ENCODE measurements around the gene SDCCAG8.

Gene SDCCAG8

DNA sequence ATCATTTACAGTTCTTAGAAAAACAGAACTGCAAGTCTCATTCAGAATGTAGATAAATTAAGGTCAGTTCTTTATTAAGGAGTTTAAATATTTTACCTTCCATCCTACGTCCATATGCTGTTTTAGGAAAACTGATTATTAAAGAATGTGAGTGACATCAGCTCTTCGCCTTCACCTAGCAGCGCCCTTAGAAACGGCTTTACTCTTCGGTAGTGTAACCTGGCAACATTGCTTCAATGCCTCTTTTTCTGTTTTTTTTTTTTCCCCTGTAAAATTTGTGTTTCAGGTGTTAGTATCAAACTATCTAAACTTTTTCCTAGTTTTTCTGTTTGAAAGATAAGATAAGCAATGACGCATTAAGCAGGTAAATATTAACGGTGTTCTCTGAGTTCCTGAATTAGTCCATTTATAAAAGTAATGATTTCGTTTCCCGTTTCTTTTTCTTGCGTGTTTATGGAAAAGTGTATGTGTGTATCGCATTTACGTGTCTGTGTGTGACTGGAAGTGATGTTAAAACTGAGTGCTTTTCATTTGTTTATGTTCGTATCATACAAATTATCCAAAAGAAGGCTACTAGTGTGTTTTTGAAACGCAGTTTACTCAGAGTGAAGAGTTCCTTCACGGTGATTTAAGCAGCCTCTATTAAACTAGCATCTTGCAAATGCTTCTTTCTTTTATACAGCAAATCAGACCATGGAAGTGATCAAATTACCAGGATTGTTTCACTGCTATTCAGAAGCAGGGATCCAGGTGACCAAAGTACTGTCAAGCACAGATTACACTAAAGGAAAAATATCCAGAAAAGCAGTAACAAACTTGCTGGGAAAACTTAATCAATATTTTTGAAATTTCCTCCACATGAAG, 139.0 kb downstream of the SDCCAG8 start:
- peak; percentile 85 for DNase-seq

DNA sequence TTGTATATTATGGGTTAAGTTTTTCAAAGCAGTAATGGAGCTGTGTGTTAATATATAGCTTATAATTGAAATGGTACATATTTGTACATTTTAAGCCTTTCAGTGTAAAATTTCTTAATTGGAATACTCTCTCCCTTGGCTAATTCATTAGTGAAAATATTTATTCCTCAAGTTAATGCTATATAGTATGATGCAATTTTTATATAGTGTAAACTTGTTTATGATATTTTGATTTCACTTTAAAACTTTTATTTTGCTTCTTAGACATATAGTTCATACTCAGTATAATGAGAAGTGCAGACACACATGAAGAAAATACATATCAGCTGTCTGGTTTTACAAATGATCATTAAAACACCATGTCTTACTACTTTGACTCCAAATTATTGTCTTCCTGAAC, 140.6 kb downstream of the SDCCAG8 start:
- DNase-seq, result no peak

DNA sequence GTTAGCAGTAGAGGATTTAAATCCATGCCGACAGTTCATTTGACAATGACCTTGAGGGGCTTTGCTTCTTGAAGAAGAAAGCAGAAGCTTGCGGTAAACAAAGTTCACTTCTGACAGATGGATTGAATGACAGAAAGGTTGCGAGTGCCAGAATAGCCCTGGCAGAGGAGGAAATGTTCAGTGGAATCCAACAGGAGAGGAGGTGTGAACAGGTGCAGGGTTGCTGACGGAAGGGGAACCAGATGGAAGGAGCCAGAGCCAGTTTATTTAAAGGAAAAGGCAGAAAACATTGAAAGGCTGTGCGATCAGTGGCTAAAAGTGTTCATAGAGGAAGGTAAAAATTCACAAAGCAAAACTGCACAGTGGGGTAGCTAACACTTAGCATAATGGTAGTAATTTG, 141.0 kb downstream of the SDCCAG8 start:
- peak; percentile 54 for DNase-seq

DNA sequence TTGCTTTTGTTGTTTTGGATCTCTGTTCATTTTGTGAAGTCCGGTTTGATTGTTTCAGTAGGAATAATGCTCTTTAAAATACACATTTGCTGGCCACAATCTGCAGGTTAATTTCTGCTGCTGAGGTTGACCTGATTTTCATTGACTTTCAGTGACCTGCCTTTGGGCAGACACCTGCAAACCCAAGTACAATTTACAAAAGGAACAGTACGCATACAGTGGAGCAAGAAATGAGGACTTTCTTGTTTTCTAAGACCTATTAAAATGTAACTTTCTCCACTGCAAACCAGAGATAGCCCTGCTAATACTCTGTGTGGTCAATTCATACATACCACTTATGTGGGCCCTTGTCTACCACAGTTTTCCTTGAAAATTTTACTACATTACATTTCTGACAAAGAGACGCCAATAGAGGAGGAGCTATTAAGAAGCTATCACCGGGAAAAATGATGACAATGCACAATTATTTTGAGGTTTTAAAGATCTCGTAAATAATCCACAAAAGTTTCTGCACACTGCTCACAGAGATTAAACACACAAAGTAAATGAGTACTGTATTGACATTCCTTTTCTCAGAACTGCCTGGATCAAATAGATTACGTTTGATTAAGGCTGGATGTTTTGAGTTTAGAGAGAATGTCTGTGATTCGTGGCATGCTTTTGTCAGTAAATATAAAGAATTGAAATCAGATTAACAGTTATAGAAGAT, 141.9 kb downstream of the SDCCAG8 start:
- no peak for DNase-seq

DNA sequence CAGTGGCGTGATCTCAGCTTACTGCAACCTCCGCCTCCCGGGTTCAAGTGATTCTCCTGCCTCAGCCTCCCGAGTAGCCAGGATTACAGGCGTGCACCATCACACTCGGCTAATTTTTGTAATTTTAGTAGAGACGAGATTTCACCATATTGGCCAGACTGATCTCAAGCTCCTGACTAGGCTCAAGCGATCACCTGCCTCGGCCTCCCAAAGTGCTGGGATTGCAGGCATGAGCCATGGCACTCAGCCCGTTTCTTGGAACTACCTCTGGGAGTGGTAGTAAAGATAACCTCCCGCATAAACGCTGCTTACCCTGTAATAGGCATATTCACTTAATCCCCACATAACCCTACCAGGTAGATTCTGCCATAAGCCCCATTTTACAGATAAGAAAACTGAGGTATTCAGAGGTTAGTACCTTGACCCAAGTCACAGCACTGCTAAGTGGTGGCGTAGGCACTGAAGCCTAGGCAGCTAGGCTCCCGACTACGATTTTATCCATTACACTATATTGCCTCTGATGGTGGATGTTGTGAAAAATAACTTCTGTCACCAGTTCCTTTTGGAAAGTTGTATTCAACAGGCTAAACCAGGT, 143.8 kb downstream of the SDCCAG8 start:
- DNase-seq, result no peak

DNA sequence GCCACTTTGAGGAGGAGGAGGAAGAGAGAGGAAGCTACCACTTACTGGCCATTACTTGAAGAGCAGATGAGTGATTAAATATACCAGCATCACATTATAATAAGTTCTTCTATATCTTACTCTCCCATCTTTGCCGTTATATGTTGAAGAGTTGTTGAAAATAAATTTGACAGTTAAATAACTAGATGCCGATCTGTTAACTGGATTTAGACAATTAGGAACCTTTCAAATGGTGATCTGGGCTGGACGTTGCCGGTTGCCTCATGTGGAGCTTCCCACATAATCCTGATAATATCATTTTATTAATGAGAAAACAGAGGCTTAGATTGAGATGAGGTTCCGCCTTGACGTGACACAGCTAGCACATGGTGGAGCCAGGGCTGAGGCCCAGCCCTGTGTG, 147.0 kb downstream of the SDCCAG8 start:
- DNase-seq, result no peak

DNA sequence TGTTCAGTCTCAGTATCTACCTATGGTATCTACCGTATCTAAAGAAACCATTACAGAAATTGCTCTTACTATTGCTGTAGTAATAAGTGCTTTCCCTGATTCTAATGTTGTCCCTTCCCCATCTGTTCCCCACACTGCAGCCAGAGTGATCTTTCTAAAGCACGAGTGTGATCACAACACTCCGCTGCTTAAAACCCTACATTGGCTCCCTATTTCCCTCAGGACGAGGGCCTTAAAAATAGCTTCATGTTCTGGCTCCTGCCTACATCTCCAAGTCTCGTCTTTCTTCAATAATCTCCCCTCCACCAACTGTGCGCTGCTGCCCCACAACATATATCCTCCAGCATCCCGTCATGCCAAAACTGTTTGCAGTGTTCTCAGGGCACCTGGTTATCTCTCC, 150.6 kb downstream of the SDCCAG8 start:
- DNase-seq, result no peak

DNA sequence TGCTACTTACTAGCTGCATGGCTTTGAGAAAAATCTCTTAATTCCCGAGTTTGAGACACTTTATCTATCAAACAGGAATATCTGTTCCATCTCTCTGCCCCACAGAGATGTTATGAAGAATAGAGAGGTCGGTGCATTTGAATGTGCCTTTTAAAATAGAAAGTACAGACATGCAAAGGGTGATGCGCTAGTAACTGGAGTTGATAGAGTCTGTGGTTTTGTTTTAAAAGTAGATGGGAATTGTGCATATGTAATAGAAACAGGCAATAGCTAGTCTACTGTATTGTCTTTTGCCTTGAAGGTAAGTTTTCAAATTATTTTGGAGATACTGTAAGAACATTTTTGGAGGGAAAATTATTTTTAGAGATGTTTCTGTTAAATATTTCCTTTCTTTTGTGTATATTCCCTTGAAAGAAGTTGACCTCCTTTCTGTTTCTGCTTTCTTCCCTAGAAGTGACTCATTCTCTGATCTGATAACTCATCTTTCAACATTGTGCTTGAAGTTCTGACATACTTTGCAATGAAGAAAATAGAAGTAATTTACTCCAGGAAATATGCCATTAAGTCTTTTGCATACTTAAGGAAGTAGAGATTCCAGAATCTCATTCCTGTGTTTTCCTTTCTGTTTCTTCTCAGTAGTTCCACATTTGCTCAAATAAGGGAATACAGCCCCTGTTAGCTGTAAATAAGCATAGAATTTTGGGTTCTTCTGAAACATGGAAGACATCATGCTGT, 151.6 kb downstream of the SDCCAG8 start:
- DNase-seq, result no peak

DNA sequence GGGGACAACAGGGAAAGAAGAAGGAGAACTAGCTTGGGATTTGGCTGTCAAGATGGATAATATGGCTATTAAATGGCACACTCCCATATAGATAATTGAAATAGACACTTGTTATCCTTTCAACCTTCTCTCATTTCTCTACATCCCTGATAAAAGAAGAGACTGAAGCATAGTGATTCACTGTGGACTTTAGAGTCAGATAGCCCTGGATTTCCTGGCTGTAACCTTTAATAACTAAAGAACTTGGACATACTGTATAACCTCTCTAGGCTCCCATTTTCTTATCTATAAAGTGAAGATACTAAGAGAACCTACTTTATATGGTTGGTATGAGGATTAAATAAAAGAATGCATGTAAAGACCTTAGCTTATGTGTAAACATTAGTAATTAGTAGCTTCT, 152.6 kb downstream of the SDCCAG8 start:
- no peak for DNase-seq

DNA sequence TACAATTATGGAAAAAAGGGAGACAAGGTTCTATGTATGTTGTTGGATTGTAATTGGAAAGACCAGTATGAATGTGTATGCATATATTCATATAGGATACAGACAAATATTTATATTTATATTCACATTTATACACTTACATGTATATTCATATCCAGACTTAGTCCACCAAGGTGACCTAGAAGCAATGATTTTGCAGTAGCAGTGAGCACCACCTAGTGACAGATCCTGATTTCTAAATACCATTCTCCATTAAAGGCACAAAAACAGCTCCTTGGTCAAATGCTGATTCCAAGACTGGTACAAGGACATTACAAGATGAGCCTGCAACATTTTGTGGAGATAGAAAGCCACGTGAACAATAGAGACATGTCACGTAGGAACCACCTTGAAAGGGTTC, 153.4 kb downstream of the SDCCAG8 start:
- peak; percentile 51 for DNase-seq

DNA sequence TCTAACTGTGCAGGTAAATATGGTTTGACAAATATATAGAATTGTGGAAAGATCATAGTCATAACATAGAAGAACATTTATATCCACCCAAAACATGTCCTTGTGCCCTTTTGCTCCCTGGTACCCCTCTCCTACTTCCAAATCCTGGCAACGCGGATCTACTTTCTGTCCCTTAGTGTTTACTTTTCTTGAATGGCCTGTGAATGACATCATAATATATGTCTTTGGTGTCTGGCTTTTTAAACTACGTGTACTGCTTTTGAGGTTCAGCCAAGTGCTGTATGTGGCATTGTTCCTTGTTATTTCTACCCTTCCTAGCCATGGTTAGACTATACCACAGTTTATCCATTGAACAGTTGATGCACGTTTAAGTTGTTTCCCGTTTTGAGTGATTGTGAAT, 155.6 kb downstream of the SDCCAG8 start:
- peak; percentile 57 for DNase-seq

DNA sequence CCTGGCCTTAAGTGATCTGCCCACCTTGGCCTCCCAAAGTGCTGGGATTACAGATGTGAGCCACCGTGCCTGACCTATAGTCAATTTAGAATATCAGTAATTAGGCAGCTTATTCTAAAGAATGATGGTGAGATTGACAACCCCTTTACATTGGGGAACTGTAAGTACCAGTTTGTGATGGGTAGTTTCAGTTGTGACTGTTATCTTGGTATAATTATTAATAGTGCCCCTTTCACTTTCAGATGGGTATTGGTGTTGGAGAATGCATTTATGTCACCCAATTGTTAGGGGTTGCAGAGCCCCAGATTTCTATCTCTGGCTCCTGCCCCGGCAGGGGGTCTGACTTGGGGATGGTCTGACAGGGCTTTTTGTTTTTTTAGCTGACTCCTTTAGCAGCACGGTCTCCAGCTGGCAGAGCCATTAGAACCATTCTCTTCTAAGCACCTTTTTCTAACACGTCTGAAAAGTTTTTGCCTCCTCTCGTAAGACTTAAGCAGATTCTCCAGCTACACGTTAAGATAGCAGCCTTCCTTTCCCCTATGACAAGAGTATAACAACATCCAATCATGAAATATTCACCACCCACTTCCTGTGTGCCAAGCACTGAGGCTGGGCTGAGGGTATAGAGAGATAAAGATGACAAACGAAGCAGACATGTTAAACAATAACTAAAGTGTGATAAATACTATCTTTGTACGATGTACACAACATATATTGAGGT, 157.8 kb downstream of the SDCCAG8 start:
- DNase-seq, result no peak

DNA sequence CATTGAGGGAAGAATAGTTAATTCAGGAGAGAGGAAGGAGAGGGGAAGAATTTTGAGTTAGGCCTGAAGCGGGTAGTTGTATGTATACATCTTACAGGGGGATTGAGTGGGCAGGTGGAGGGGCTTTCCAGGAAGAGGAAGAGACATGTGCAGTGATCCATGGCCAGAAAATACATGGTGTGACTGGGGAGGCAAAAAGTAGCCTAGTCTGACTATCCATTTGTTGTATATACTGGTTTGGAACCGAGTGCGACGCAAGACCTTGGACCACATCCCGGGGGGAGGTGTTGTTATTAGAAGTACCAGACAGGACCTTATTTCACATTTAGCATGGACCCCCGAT, 158.3 kb downstream of the SDCCAG8 start:
- no peak for DNase-seq

DNA sequence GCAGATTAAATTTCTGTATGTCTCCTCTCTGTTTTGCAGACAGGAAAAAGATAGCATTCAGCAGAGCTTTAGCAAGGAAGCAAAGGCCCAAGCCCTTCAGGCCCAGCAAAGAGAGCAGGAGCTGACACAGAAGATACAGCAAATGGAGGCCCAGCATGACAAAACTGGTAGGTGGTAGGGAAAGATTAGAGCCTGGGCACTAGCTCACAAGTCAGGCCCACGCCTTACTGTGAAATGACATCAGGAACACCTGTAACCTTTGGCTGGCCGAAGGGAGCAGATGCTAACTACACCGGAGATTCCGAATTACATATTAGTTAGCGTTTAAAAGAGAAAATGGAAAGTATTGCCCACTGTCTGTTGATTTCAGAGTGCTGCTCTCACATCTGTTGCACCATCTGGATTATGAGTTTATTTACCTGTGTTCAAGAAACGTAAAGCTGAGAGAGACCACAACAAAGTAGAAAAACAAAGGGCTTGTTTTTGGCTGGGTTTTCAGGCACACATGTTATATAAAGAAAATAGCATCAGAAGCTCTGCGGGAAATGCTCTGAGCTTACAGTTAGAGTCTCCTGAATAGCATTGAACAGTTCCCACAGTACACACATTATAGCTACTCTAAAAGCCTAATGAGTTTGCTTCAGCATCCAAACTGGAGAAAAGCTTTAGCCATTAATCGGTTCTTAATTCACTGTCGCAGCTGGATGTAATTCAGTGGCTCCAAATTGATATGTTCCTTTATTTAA, 160.0 kb downstream of the SDCCAG8 start:
- peak; percentile 77 for DNase-seq

DNA sequence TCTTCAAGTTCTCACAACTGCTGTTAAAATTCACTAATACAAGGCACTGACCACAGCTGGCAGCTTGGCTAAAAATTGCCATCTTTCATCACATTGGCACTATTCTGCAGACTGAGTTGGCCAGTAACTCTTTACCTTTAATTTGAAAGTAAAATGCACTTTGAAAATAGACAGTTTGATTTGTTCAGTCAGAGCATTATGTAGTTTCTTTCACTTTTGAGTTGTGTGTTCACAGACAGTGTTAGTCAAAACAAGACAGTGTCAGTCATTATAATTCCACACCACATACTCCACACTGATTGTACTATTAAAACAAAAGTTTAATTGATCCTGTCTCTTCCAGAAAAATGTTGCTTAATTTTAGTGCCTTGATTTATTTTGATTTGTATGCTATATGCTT, 160.7 kb downstream of the SDCCAG8 start:
- DNase-seq, result no peak

DNA sequence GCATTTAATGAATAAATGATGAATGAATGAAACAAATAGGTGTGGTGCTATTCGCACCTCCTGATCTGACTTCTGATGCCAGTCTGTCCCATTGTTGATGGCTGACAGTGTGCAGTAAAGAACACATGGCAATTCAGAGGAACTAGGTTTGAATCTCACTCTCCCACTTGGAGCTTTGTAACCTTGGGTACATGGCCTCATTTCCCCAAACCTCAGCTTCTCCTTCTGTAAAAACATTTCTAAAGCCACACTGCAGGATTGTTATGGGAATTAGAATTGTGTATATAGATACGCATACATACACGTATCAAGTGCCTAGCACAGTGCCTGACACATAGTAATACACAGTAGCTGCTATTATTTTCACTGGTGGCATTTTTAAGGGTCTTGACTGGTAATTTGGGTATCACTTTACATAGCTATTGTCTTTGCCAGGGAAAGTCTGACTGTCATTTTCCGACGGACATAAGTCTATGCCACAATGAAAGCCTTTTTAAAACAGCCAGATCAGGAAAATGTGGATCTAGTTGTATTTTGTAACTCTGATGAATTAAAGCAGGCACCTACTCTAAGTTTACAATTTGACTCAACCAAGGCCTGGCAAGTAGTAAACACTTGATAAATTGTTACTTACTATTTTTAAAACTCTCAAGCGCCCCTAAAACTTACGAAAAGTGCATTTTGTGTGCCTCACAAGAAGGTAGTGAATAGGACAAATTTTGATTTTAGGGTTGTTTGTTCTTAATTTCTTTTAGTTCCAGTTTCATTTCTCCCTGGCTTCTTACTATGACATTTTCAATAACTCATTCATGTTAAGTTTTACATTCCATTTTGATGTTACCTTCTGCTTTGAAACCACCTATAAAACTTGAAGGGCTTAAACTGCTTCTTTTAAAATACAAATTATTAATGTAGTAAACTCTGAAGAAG, 164.4 kb downstream of the SDCCAG8 start:
- peak; percentile 28 for DNase-seq

DNA sequence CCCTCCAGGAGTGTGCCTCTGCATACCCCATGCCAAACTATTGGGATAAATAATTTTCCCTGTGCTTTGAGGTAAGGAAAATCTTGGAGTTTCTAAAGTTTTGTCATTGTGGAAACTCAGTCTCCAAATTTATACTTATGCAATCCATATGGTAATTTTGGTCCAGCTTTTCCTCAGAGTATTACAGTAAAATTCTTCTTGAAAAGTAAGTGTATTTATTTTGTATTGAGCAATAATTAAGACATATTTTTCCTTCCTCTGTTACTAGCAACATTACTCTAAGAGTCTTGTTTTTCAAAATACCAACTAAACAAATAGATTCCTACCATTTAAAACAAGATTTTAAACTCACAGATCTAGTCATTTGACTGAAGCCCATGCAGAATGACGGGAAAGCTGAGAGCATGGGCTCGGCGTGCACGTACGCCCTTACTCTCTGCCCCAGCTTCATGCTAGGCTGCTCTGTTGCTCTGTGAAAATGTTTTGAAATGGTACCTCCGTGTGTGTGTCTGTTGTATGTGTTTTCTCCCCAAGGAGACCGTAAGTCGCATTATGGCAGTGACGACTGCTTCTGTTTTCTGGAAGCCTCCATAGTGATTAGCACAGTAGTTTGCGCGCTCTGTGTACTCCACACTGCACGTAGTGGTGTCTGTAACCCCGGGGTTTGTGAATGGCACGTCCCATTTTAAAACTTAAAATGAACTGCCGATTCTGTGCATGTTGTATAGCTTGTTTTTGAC, 165.3 kb downstream of the SDCCAG8 start:
- peak; percentile 80 for DNase-seq

DNA sequence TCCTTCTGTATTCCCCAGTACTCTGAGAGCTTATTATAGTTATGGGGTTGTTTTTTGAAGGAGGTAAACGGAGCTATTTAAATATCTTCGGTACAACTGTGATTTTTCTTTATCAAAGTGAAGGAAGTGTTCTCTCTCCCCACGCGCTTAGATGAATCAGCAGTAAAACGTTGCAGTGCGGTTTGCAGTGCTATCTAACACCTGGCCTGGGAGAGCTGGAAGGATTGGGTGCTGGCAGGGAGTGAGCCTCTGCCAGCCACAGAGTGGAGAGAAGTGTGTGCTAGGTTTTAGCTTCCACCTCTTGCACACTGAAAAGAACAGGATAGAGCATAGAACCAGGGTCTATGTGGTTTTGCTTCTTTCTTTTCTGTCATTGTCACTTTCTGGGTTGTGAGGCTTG, 165.9 kb downstream of the SDCCAG8 start:
- peak; percentile 96 for DNase-seq

DNA sequence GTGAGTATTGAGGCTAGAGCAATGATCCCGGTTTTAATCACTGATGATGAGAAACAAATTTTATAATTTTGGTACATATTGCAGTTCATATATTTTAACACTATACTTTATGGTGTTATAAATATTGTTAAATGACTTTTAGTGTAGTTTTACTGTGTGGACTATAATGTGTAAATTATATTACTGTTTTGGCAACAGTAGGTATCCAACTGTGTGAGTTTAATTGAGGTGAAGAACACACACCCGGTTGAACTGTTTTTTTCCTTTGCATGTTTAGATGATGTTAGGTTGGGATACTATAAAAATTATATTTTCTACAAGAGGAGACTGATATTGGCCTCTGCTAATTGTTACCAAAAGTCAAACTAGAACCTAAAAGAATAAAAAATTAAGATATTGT, 166.5 kb downstream of the SDCCAG8 start:
- DNase-seq, result peak; percentile 46

DNA sequence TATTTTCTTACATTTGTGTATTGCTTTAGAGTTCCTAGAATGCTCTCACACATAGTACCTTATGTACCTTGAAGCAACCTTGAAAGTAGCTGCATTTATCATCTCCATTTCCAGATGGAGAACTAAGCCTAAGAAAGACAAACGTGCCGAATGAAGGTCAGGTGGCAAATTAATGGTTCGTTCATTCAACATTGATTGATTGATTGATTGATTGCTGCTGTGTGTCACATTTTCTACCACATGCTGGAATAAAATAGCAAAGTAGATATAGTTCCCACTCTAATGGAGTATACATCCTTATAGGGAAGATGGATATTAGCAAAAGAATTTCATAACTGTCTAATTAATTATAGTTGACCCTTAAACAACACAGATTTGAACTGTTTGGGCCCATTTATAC, 172.2 kb downstream of the SDCCAG8 start:
- no peak for DNase-seq

All from NCI-H69 (cell line).